HG02884 (cell line): ENCODE results near the gene DCLK3.

Experiments used
- ATAC-seq: cut with Tn5 transposase; IDR thresholded peaks from one replicate; pipeline ENCODE4 v1.9.1; 2021; ENCODE audit warnings: mild to moderate bottlenecking, moderate library complexity; ENCODE audit not compliant: unreplicated experiment

The DCLK3 gene

DNA sequence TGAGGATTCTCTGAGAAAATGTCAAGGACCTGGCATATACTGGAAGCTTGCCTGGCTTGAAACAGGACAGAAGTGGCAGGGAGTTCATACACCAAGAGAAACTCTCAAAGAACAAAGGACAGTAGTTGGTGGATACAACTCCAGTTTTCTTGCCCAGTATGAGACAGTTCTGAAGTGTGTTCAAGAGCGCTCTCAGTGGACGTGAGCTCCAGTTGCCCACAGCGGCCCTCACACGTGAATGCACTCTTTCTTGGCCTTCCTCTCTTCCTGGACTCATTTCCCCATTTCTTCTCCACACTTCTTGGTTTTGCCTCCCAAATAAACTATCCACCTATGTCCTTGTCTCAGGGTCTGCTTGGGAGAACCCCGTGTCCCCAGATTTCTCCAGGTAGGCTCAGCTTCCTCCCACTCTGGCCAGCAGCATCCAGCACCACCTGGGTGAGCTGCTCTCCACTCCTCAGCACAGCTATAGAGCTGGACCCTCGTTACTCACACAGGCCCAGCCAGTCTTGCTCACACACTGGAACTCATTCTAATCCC lies 54.5 kb downstream of the DCLK3 start:
- no peak for ATAC-seq

DNA sequence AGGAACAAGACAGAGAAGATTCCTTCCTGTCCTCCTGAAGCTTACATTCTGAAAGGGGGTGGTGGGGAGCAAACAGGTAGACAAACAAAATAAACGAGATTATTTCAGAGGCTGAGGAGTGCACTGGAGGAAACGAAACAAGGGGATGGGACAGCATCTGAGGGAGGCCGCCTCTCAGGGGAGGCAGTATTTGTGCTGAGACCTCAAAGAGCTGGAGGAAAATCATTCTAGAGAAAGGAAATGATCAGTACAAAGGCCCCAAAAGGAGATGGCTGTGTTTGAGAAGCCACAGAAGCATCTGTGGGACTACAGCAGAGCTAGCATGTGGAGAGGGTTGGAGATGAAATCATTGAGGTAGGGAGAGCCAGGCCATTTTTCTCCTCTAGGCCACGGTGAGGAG lies 55.1 kb downstream of the DCLK3 start:
- ATAC-seq, result no peak

DNA sequence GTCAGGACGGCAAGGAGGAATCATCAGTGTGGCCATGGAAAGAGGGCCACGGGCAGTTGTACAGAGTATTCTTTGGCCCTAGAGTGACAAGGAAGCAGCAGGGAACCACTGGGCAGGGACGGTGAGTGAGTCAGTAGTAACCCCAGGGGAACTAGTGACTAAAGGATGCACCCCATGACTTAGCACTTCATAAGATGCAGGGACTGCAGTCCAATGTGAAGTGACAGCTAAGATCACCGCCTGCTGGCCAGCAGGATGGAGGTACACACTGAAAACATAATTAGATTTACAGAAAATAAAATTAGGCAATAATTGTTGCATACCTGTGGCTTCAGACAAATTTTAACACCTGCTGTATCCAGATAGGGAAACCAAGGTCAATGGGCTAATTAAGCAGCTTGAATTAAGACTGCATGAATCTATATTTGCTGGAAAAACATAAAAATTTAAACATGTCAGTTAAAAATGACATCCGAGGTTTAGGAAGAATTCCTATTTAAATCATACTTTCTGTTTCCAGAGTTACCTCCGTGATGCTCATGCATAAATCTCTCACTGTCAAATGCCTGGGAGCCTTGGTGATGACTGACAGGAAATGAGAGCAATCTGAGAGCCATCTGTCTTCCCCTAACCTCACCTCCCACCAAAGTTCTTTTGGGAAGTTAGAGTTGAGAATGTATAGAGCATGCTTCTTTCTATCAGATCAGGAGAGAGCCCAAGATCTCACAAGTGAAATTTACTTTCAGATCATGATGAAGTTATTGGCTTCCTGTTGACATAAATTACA lies 56.5 kb downstream of the DCLK3 start:
- no peak for ATAC-seq

DNA sequence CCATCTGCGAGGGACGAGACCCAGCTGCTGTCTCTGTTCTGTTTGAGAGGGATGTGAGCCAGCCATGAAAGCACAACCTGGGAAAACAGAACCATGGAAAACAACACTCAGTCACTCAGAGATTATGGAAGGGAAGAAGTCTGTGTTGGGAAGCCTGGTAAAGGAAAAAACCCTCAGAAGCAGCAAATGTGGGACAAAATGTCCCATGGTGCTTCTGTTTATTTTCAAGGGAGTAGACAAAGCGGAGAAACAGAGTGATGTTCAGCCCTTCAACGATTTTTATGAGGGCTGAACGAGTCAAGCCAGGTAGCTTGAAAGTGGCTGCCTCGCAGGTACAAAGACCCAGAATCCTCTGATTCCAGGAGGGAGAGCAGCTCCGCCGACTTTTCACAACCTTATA lies 59.3 kb downstream of the DCLK3 start:
- no peak for ATAC-seq

DNA sequence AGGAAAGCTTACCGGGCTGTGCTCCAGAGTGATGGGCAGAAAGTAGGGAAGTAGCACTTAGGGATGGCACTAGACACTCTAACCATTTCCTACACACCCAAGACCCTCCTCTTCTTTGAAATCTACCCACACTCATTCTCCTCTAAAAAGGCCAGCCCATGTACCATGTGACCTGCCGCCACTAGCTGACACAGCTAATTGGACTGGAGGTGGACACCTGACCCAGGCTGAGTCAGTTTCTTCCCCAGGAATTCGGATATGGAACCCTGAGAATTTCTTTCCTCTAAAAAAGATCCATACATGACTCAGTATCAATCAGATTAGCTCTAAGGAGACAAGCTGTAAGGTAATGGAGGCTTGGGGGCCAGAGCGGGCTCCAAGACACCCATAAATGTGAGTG lies 60.1 kb downstream of the DCLK3 start:
- no peak for ATAC-seq

DNA sequence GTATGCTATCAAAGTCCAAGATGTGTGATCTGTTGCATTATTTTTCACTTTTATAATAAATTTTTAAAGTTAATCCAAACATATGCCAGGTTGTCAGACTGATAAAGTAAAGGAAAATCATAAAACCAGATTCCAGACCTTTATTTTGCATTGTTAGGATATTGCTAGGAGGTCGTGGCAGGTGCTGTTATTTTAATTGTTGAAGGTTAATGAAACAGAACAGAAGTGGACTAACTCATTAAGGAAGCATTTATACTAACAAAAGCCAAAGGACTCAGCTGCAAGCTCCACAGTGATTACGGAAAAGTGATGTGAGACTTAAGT lies 63.1 kb downstream of the DCLK3 start:
- ATAC-seq, result no peak

DNA sequence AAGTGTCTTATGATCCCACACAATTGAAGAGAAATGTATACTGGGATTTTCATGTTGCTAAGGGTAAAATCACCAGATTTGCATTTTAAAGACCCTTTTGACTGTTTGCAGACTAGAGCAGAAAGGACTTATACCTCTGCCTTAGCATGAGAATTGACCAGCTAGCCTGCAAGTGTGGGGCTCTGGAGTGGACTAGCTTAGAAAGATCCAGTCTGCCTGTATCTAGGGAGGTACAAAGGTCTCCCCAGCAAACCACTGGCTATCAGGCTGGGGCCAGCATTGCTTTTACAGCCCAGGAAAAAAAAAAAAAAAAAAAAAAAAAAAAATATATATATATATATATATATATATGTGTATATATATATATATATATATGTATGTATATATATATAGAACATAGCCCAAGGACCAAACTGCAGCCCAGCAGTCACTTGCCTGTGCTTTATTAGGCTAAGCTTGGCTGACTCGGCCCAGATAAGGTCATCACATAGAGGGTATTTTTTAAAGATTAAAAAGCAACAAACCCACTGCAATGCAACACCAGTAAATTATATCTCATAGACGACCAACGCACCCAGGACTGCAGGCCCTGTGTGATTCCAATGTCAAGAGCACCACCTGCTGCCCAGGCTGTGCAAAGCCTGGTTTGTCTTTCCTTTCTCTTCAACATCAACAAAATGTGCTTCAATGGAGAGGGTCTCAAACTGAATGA lies 63.7 kb downstream of the DCLK3 start:
- ATAC-seq, result peak; percentile 87

DNA sequence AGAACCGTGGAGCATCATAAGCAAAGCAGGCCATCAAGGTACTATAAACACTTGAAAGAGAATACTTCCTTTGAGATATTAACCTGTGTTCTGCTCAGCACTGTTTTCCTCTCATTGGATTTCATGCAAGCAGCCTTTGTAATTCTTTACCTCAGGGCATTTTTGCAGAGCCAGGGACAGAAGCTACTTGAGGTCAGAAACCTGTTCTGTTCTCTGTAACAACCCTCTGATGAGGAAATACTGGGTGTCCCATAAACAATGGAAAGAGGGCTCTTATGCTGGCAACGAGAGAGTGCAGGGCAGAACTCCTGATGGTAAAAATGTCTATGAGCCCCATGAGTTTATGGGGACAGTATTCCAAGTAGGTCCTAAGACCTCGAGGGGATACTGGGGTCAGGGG lies 66.0 kb downstream of the DCLK3 start:
- ATAC-seq, result no peak

DNA sequence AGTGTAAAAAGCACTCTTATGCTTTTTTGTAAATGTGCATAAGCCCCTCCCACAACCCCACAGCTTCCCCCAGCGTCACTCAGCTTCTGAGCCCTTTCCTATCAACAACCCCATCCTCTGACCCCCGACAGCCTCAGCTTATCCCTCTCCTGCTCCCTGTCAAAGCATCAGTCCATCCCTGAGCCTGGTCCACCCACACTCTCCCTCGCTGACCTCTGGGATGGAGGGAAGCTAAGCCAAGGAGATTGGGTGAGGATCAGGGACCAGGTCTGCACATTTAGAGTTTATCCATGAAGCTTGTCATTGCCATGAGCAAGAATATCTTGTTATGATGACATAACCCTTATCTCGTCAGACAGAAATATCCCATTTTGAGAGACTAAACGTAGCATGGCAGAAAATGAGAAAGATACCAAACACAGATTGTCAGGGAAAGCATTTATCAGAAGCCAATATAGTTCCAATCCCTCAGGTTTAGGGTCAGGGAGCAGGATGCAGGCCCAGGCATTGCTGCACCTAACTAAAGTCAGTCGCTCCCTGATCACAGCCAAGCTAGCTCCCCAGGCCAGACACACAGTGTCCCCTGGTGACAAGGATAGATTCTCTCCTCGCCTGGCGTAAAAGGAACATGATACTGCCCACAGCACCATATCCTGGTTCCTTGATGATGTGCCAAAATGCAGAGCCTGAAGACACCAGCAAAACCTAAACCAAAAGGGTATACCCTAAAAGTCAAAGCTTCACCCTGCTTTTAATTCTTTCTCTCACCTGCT lies 66.9 kb downstream of the DCLK3 start:
- no peak for ATAC-seq

DNA sequence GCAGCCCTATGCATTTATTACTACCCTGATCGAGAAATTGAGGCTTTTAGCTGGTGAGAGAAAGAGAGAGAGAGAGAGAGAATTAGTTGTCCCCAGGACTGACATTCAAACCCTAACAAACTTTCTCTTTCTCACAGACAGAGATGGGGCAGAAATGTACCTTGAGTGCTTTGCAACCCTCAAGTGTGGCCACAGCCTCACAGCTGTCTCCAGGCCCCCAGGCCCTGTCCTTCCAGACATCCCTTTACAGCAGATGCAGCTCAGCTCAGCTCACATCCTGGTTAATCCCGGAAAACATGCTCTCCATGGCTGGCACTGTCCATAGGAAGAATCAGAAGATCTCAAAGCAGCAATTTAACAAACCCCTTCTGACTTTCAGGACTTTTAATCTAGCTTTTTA lies 67.6 kb downstream of the DCLK3 start:
- ATAC-seq, result no peak

DNA sequence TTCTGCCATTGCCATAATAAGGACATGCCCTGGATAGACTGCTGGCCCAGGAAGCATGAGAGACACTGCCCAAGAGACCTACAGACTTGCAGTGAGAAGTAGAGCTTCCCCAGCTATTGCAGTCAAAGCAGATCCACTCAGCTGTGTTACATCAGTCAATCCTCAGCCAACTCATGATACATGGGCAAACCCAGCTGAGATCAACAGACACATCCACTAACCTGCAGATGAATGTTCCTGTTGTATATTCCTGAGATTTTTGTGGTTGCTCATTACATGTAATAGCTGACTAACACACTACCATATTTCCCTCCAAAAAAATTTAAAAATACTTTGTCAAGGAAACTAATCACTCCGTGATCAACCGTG lies 68.6 kb downstream of the DCLK3 start:
- ATAC-seq, result no peak

DNA sequence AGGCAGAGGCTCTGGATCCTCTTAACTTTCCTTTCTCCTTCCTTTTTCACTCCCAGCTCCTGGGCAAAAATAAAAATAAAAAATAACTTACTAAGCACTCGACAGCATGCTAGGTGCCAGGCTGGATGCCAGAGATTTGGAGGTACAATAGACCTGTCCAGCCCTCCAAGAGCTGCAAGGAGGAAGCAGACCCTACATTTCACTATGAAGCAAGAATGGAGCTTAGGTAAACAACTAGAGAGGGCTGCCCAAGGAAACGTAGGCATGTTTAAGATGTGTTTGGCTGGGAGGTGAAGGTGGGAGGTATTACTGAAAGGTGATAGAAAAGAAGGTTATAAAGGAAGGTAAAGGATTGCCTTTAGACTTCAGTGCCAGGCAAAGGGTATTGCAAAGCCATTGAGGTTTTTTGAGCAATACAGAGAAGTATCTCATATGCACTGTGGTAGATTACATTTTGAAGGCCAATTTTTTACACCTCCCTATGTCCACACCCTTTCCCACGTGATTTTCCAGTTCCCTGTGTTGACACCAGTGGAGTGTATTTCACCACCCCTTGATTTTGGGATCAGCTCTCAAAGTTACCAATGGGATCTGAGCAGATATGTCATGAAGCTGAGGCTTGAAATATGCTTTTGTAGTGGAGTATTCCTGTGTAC lies 69.1 kb downstream of the DCLK3 start:
- no peak for ATAC-seq

DNA sequence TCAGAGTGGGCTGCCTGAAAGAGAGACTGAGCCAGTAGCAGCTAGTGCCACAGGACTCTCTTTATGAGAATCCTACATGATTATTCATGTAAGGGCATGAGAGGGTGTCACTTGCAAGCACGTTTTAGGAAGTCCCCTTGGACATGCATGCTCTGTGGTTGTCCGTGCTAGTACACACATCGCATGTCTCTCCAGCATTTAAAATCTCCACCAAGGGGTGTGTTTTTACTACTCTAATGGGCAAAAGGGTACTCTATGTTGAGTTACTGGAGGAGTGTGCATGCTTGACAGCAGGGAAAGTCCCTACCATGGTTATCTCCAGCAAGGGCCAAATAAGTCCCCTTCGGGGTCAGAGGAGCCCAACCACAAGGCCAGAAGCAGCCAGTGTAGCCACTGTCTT lies 70.7 kb downstream of the DCLK3 start:
- peak; percentile 76 for ATAC-seq

DNA sequence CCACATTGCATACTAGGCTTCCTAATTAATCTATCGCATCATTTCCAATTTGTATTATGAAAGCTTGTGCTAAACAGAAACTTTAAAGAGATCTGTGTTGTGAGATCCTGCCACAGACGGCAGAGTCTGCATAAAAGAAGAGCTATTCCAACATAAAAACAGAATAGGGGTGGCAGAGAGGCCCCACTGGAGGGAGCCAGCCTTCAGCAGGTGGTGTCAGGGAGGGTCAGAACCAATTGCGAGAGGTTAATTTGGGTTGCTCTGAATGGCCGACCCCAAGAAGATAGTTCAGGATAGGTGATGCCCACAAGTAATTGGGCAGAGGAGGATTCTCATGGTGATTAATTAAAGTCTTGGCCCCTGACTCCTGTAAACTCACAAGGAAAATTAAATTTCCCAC lies 74.8 kb downstream of the DCLK3 start:
- no peak for ATAC-seq

DNA sequence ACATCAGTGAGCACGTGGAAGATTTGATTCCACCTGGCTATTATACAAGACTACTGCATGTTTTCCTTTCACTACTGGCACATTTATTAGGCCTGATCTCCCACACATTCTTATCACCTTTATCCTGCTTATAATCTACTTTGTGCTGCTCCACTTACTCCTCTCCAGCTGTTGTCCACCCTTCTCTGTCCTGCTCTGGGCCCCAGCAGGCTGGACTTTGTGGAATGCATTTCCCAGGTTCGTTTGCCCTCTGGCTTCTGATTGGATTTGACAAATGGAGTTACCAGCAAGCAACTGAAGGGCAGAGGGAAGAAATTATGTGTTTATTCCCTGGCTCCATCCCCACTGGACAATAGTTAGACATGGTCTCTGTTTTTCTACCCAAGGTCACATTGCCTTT lies 75.5 kb downstream of the DCLK3 start:
- ATAC-seq, result no peak

DNA sequence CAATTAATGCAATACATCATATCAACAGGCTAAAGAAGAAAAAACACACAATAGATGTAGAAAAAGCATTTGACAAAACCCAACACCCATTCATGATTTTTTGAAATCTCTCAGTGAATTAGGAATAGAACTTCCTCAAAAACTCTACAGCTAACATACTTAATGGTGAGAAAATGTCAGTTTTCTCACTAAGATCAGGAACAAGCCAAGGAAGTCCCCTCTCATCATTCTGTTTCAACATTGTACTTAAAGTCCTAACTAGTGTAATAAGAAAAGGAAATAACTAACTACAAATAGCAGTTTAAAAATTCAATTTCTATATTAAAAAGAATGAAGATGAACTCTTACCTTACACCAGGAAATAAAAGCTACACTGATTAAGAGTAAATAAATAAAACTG lies 77.8 kb downstream of the DCLK3 start:
- ATAC-seq, result no peak

DNA sequence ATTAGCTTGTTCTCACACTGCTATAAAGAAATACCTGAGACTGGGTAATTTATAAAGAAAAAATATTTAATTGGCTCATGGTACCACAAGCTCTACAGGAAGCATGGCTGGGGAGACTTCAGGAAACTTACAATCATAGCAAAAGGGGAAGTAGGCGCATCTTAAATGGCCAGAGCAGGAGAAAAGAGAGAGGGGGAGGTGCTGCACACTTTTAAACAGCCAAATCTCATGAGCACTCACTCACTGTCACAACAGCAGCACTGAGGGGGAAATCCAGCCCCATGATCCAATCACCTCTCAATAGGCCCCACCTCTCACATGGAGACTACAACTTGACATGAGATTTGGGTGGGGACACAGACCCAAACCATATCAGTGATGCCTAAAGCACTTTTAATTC lies 82.5 kb downstream of the DCLK3 start:
- no peak for ATAC-seq

DNA sequence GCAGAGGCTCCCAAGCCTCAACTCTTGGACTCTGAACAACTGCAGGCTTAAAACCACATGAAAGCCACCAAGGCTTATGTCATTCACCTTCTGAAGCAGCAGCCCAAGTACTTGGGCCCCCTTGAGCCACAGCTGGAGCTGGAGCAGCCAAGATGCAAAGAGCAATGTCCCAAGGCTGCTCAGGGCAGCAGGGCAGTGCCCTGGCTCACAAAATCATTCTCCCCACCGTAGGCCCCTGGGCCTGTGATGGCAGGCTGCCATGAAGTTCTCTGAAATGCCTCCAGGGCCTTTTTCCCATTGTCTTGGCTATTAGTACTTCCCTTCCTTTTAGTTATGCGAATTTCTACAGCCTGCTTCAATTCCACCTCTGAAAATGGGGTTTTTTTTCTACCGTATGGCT lies 83.4 kb downstream of the DCLK3 start:
- ATAC-seq, result no peak

DNA sequence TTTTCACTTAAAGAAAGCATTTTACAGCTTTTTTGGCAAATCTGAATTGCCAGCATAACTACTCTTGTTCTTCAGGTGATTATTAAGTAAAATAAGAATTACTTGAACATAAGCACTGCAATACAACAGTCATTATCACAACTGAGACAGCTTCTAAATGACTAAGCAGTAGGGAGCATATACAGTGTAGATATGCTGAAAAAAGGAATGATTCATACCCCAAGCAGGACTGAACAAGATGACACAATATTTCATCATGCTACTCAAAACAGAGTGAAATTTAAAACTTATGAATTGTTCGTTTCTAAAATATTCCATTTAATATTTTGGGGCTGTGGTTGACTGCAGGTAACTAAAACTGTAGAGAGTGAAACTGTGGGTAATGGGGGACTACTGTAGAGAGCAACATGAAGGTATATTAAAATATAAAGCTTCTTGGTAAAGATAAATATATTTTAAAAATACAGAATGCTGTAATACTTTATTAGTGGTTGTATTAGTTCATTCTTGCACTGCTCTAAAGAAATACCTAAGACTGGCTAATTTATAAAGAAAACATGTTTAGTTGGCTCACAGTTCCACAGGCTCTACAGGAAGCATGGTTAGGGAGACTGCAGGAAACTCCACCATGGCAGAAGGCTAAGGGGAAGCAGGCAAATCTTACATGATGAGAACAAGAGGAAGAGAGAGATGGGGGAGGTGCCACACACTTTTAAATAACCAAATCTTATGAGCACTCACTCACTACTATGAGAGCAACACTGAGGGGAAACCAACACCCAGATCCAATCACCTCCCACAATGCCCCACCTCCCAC lies 84.8 kb downstream of the DCLK3 start:
- ATAC-seq, result peak; percentile 67

DNA sequence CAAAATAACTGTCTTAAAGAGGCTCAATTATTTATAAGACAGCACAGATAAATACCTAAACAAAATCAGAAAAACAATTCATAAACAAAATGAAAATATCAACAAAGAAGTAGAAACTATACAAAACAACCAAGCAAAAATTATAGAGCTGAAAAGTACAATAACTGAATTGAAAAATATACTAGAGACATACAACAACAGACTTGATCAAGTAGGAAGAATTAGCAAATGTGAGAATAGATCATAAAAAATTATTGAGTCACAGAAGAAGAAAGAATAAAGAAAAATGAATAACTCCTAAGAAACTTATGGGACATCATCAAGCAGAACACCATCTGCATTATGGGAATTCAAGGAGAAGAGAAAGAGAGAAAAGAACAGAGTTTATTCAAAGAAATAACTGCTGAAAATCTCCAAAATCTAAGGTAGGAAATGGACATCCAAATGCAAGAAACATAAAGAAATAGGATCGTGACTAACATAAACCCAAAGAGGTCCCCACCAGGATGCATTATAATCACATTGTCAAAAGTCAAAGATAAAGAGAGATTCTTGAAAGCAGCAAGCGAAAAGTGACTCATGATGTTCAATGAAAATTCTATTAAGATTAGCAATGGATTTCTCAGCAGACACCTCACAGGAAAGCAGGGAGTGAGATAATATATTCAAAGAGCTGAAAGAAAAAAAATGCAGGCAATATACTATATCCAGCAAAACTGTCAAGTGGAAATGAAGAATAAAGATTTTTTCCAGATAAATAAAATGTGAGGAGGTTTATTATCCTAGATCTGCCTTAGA lies 85.9 kb downstream of the DCLK3 start:
- no peak for ATAC-seq
